Astrocyte of the cerebellum (primary cell): Measurements from ENCODE around the gene ADISSP.

Experiments
- DNase-seq: peaks from one replicate; pipeline ENCODE4 v3.0.0-alpha.2; 2011; ENCODE audit warnings: low read depth
- H3K4me3 ChIP-seq: 2 replicates; pipeline ENCODE4 v1.5.1; 2011; ENCODE audit warnings: mild to moderate bottlenecking, low read depth, low read length, moderate library complexity
- in situ Hi-C: cut with HindIII; loops from 2 replicates; pipeline ENCODE4 v1.10.0; 2017; ENCODE audit warnings: low sequenced_read_pairs
- TF ChIP-seq, protein P1 (sequence below): IDR thresholded peaks from 2 replicates; pipeline ENCODE4 v1.5.1; 2012; ENCODE audit warnings: low read length, low read depth, moderate library complexity, mild to moderate bottlenecking; ENCODE audit errors: missing control alignments

ADISSP gene

DNA sequence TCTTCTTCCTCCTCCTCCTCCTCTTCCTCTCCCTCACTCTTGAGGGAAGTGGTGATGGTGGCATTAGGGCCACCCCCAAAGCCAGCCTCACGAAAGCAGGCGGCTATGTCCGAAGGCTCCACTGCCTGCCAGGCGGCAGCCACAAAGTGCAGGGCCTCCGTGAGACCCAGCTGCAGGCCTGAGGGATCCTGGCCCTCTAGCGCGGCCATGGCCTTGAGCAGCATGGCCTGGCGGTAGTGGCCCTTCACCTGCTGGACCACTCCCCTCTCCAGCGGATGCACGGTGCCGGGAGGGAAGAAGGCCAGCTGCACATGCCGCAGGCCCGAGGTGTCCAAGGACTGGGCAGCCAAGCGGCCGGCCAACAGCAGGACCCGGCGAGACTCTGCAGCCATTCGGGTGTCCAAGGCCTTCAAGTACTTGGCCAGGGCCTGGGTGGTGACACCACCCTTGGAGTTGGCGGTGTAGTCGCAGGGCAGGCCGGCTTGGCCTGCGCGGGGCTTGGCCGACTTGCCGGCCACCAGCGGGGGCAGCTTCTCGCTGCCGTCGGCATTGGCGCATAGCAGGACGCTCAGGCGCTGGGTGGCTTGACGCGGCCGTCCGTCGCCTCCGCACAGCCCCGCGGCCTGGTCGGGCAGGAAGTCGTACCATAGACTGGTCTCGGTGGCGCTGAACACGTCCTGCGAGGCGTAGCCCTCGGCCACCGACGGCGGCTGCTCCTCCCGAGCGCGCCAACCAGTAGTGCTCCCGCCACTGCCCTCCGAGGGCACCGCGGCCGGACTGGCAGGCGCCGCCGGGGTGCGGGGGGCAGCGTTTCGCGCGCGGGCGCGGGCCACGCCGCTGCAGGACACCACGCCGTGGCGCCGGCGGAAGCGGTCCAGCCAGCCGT, 17.9 kb upstream of the ADISSP start:
- peak overlapping the region; percentile 47 for H3K4me3 ChIP-seq
- DNase-seq = no peak
- in situ Hi-C loops = no loop called here
- TF ChIP-seq, protein P1, sequence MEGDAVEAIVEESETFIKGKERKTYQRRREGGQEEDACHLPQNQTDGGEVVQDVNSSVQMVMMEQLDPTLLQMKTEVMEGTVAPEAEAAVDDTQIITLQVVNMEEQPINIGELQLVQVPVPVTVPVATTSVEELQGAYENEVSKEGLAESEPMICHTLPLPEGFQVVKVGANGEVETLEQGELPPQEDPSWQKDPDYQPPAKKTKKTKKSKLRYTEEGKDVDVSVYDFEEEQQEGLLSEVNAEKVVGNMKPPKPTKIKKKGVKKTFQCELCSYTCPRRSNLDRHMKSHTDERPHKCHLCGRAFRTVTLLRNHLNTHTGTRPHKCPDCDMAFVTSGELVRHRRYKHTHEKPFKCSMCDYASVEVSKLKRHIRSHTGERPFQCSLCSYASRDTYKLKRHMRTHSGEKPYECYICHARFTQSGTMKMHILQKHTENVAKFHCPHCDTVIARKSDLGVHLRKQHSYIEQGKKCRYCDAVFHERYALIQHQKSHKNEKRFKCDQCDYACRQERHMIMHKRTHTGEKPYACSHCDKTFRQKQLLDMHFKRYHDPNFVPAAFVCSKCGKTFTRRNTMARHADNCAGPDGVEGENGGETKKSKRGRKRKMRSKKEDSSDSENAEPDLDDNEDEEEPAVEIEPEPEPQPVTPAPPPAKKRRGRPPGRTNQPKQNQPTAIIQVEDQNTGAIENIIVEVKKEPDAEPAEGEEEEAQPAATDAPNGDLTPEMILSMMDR = no peak

DNA sequence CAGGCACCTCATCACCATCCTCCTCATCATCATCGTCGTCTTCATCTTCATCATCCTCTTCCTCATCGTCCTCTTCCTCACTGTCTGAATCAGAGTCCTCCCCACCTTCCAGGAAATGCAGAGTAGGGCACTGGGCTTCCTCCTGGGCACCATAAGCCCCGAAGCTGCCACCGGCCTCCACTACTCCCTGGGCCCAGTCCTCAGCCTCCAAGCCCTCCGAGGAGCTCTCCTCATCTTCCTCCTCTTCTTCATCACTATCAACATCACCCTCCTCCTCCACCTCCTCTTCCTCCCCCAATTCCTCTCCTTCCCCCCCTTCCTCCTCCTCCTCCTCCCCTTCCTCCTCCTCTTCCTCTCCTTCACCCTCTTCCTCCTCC, 17.3 kb upstream of the ADISSP start:
- no peak for DNase-seq
- H3K4me3 ChIP-seq = peak overlapping the region; percentile 47
- TF ChIP-seq, protein P1 = no peak
- in situ Hi-C loops = no loop called here

DNA sequence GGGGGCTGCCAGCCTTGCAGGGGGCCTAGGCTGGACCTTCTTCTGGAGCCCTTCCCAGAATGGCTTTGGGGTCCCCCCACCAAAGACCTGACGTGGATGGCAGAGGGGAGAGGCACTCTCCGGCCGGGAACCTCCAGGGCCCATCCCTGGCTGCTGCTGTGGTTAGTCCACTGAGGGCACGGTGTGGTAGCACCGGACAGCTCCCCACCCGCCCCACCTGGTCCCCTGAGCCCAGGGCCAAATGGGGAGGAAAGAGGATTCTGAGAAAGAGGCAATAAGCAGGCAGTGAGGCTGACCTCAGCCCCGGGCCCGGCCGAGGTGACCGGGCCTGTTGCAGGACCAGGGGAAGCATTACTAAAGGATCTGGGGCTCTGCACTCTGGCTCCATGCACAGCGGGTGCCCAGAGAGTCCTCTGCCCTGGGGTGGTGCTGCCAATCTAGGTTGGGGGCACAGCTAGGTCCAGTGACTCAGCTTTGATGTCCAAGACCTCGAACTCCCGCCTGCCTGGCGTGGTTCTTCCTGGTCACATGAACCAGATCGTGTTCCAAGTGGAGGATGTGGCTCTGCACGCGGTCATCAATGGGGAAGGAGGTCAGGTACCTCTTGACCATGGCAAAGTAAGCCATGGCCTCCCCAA, 16.8 kb upstream of the ADISSP start:
- TF ChIP-seq, protein P1 = no peak
- H3K4me3 ChIP-seq = peak overlapping the region; percentile 47
- in situ Hi-C loops = no loop called here
- no peak for DNase-seq

DNA sequence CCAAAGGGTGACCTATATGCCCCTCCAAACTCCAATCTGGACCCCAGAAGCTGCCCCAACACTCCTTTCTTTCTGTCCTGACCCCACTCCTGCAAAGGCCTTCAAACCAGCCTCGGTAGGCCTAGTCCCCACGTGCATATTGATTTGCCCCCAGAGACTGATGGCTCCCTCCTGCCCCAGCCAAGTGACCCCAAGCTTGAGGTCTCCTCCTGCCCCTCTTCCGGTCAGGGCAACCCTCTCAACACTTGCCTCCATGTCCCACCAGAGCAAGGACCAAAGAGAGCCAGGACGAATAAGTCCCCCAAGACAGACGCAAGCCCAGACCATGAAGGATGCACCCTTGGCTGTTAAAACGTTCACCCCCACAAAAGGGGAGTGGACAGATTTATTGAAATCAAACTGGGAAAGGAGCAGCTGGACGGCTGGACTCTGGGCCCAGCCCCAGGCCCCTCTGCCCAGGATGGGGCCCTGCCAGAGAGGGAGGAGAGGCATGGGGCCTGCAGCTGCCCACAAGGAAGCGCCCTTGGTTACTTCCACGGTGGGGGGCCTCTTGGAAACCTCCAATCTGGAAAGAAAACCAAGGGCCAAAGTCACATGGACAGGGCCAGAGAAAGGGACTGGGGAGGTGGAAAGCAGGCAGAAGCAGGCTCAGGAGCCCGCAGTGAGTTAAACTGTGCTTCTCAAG, 16.1 kb upstream of the ADISSP start:
- in situ Hi-C loops = no loop called here
- peak overlapping the region; percentile 17 for H3K4me3 ChIP-seq
- TF ChIP-seq, protein P1 = no peak
- no peak for DNase-seq

DNA sequence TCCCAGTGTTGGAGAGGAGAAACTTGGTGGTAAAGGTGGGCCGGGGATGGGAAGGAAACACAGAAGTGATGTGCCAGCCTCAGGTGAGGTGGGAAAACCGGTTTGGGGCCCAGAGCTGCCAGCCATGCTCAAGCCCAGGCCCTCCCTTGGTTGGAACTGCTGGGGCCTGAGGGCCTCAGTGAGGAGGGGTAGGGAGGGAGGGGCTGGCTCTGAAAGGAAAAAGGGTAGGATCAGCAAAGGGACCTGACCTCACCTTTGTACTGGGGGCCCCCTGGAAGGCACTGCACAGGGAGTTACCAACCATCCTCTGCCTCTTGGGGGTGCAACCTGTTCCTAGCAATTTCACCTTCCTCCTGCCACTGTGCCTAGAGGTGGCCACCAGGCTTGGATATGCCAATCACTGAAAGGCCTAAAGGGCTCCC, 15.5 kb upstream of the ADISSP start:
- in situ Hi-C loops = no loop called here
- H3K4me3 ChIP-seq = no peak overlapping the region
- TF ChIP-seq, protein P1 = no peak
- DNase-seq = no peak

DNA sequence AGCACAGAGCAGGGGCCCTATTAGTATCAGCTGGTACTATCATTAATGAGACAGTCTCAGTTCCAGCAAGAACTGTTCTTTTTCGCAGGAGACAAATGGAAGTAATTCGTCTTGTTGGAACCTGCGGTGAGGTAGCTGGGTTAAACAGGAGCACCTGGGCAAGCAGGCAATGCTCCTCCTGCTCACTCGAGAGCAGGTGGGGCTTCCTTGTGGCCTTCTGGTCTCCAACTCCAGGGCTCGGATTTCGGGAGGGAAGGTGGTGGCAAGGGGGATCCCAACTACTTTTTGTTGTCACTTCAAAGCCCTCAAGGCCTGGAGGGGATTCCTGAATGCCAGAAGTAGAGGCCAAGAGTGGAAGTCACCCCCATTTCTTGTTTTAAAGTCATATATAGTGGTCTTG, 15.0 kb upstream of the ADISSP start:
- TF ChIP-seq, protein P1 = no peak
- H3K4me3 ChIP-seq = no peak overlapping the region
- in situ Hi-C loops = no loop called here

More for the DNA sequence above, 15.0 kb upstream of the ADISSP start:
- no peak for DNase-seq
